H1 (cell line): ENCODE measurements around the gene RDH5.

Experiments
- CHD1 ChIP-seq: IDR thresholded peaks from 2 replicates; pipeline ENCODE4 v1.6.1; 2012; ENCODE audit warnings: low read depth, low read length, improper control_type of control experiment
- EZH2 ChIP-seq: fragments of 200-600 bp; sonication (generic); IDR thresholded peaks from 2 replicates; pipeline ENCODE4 v1.7.1; 2012; ENCODE audit warnings: low read depth, mild to moderate bottlenecking, moderate library complexity, low read length, inconsistent platforms; ENCODE audit not compliant: severe bottlenecking
- JUND ChIP-seq: IDR thresholded peaks from 2 replicates; pipeline ENCODE4 v1.6.1; 2011; ENCODE audit warnings: mild to moderate bottlenecking, improper control_type of control experiment, low read length
- KDM5A ChIP-seq: fragments of 200-600 bp; IDR thresholded peaks from 2 replicates; pipeline ENCODE4 v1.7.1; 2012; ENCODE audit warnings: mild to moderate bottlenecking, low read length, inconsistent platforms, mixed read lengths
- POLR2A ChIP-seq, 2 experiments: IDR thresholded peaks; 1 replicate in 1 of 2; 2 replicates in 1 of 2; pipeline ENCODE4 v1.6.1; 2011; ENCODE audit warnings: low read depth in 2 of 2, low read length in 2 of 2, mild to moderate bottlenecking in 2 of 2; ENCODE audit errors: control extremely low read depth in 1 of 2
- POLR2AphosphoS5 ChIP-seq: IDR thresholded peaks from 2 replicates; pipeline ENCODE4 v1.6.1; 2011; ENCODE audit warnings: low read depth, low read length
- SIN3A ChIP-seq, 2 experiments: IDR thresholded peaks in 1 of 2; conservative IDR thresholded peaks in 1 of 2; 2 replicates each; pipeline ENCODE4 v1.6.1; 2011 to 2012; ENCODE audit warnings: low read length in 2 of 2, improper control_type of control experiment in 1 of 2, low read depth in 1 of 2, mild to moderate bottlenecking in 1 of 2
- TBP ChIP-seq: IDR thresholded peaks from 2 replicates; pipeline ENCODE4 v1.6.1; 2011; ENCODE audit warnings: low read depth, low read length, improper control_type of control experiment
- YY1 ChIP-seq: IDR thresholded peaks from 2 replicates; pipeline ENCODE4 v1.6.1; 2011; ENCODE audit warnings: low read depth, mild to moderate bottlenecking, low read length
- TF ChIP-seq, protein P1 (sequence below), 3 experiments: IDR thresholded peaks; 1 replicate in 2 of 3; 2 replicates in 1 of 3; pipeline versions ENCODE4 v1.5.1 to v1.6.1; 2011; ENCODE audit warnings: low read length in 3 of 3, mild to moderate bottlenecking in 3 of 3, inconsistent platforms in 2 of 3, low read depth in 1 of 3, moderate library complexity in 1 of 3; ENCODE audit not compliant: insufficient read depth in 1 of 3; ENCODE audit errors: control extremely low read depth in 1 of 3

DNA sequence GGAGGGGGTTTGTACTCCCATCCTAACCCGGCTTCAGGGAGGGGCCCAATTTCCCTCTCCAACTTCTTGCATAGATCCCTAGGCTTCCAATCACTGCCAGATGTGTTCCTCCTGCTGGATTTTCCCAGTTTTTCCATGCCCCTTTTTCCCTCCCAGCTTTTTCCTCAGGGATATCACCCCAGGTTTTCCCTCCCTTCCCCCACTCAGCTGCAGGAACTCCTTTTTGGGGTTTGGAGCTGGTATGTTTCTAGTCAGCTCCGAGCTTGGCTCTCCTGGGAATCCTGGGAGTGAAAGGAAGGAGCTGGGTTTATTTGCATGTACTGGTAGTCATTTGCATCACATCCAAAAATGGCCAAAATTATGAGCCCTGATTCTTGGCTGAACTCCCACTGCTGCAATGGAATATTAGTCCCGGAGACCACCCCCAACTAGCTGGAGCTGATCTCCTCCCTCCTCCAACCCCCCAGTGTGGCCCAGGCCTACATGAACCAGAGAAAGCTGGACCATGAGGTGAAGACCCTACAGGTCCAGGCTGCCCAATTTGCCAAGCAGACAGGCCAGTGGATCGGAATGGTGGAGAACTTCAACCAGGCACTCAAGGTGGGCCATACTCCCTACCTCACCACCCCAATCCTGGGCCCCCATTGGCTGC, 1.4 kb upstream of the RDH5 start:
- TF ChIP-seq, protein P1, sequence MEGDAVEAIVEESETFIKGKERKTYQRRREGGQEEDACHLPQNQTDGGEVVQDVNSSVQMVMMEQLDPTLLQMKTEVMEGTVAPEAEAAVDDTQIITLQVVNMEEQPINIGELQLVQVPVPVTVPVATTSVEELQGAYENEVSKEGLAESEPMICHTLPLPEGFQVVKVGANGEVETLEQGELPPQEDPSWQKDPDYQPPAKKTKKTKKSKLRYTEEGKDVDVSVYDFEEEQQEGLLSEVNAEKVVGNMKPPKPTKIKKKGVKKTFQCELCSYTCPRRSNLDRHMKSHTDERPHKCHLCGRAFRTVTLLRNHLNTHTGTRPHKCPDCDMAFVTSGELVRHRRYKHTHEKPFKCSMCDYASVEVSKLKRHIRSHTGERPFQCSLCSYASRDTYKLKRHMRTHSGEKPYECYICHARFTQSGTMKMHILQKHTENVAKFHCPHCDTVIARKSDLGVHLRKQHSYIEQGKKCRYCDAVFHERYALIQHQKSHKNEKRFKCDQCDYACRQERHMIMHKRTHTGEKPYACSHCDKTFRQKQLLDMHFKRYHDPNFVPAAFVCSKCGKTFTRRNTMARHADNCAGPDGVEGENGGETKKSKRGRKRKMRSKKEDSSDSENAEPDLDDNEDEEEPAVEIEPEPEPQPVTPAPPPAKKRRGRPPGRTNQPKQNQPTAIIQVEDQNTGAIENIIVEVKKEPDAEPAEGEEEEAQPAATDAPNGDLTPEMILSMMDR (IDR thresholded peaks at IDR 0.05; ENCODE audit: control extremely low read depth in 1 of 3, insufficient read depth in 1 of 3, low read depth in 1 of 3, low read length in 3 of 3), result no peak
- no peak for TF ChIP-seq EZH2
- no peak for TF ChIP-seq KDM5A
- TF ChIP-seq JUND, result no peak
- no peak for TF ChIP-seq POLR2AphosphoS5
- no peak for TF ChIP-seq YY1
- TF ChIP-seq CHD1, result no peak
- no peak for TF ChIP-seq TBP
- TF ChIP-seq POLR2A (IDR thresholded peaks at IDR 0.05; ENCODE audit: control extremely low read depth in 1 of 2, low read depth in 2 of 2, low read length in 2 of 2), result no peak; a peak in 1 of 3 replicates
- TF ChIP-seq SIN3A (conservative IDR thresholded peaks at IDR 0.05 in 1 of 2, IDR thresholded peaks at IDR 0.05 in 1 of 2; ENCODE audit: low read depth in 1 of 2, low read length in 2 of 2), result no peak
